Measurements from ENCODE around the gene UXT. TPM values are rescaled to one million over a fixed set of nuclear protein-coding genes. Genes with fewer than 3 reads are reported as not detected.

UXT gene
- total and polyA plus RNA-seq, 9 of the 15 experiments (the other 6 are each of a cell fraction or from before 2014, with no cell fraction given) = 141 to 300 (median 204) TPM

DNA sequence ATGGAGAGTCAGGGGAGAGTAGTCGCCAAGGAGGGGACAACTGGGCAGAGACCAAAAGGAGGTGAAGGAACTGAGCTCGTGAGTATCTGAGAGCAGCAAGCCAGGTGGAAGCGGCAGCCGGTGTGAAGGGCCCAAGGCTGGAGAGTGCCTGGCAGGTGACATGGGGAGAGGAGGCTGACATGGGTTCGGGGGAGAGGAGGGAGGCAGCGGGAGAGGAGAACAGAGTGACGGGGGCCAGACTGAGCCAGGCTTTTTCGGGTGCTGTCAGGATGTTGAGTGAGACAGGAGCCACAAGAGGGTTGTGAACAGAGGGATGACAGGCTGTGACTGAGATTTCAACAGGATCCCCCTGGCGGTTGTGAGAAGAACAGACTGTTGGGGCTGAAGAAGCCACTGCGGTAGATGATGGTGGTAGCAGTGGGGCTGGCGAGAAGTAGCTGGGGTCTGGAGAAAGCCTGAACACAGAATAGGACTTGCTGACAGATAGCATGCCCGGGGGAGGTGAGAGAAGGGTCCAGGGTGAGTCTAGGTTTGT, 14.4 kb downstream of the UXT start:
- no peak overlapping the region for H2AFZ ChIP-seq (ENCODE audit: low read depth, low read length)
- H3K79me2 ChIP-seq (ENCODE audit: control insufficient read depth, insufficient read depth, low read length) = peaks cover 54% of the 10 kb centered on the region
- no TSS peak for BruUV-seq (replicated peaks)
- H4K20me1 ChIP-seq (replicated peaks; ENCODE audit: control insufficient read depth, insufficient read depth, low read length) = no peaks in the 10 kb centered on the region
- in situ Hi-C loops (cut with MboI) = no loop called here
- H3K9ac ChIP-seq (ENCODE audit: insufficient read depth in 1 of 2, low read depth in 2 of 2, low read length in 2 of 2) = no peak overlapping the region
- H3K9me3 ChIP-seq (replicated peaks; ENCODE audit: control insufficient read depth, insufficient read depth, low read depth, low read length) = no peaks in the 10 kb centered on the region
- 78% methylated on average over 9 of the region's 12 CpGs for WGBS (ENCODE audit: insufficient coverage, low coverage, missing lambda C conversion rate)
- H3K27me3 ChIP-seq (ENCODE audit: control insufficient read depth in 2 of 2, insufficient read depth in 2 of 2, low read length in 2 of 2) = no peaks in the 10 kb centered on the region
- ChIA-PET POLR2A (interaction anchor here (0.7 to 1.2 kb wide), 3 partner anchors 26 to 407 kb away, joined by 3 read pairs; no protein-coding TSS in a partner anchor), CTCF (ENCODE audit: low intra/inter-chr PET ratio) (no interaction called here)
- no peak overlapping the region for H3K4me3 ChIP-seq
- H3K4me2 ChIP-seq (ENCODE audit: insufficient read depth, low read length) = no peak overlapping the region
- no peak for TF ChIP-seq CCNT2 (IDR thresholded peaks at IDR 0.05; ENCODE audit: borderline replicate concordance, extremely low read depth, insufficient read length, low read depth, low read length)
- no peak for TF ChIP-seq CXXC5 (CRISPR knock-in tag; IDR thresholded peaks at IDR 0.05)
- TF ChIP-seq RBFOX2 (IDR thresholded peaks at IDR 0.05; ENCODE audit: low read depth, low read length) = peak; percentile 21; the same call in 1 of the 2 replicates
- no peak for TF ChIP-seq ZNF24 (IDR thresholded peaks at IDR 0.05)
- TF ChIP-seq KLF6 (CRISPR knock-in tag; IDR thresholded peaks at IDR 0.05; ENCODE audit: borderline replicate concordance) = no peak
- TF ChIP-seq RAD21 (CRISPR knock-in tag; conservative IDR thresholded peaks at IDR 0.05 in 1 of 2, IDR thresholded peaks at IDR 0.05 in 1 of 2) = peak in 1 of 2 experiments; percentile 12; a peak in 1 of 4 replicates
- TF ChIP-seq, protein P1, sequence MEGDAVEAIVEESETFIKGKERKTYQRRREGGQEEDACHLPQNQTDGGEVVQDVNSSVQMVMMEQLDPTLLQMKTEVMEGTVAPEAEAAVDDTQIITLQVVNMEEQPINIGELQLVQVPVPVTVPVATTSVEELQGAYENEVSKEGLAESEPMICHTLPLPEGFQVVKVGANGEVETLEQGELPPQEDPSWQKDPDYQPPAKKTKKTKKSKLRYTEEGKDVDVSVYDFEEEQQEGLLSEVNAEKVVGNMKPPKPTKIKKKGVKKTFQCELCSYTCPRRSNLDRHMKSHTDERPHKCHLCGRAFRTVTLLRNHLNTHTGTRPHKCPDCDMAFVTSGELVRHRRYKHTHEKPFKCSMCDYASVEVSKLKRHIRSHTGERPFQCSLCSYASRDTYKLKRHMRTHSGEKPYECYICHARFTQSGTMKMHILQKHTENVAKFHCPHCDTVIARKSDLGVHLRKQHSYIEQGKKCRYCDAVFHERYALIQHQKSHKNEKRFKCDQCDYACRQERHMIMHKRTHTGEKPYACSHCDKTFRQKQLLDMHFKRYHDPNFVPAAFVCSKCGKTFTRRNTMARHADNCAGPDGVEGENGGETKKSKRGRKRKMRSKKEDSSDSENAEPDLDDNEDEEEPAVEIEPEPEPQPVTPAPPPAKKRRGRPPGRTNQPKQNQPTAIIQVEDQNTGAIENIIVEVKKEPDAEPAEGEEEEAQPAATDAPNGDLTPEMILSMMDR (IDR thresholded peaks at IDR 0.05 in 2 of 3, conservative IDR thresholded peaks at IDR 0.05 in 1 of 3; ENCODE audit: insufficient read depth in 2 of 3, low read depth in 1 of 3, low read length in 3 of 3) = peak; percentile 38 to 44 (median 43)
- no peak for TF ChIP-seq USF2 (CRISPR knock-in tag; IDR thresholded peaks at IDR 0.05)
- no peak for FAIRE-seq
- peak in 2 of 4 experiments; percentile 33 to 39 for DNase-seq (ENCODE audit: extremely low read depth in 1 of 4, low spot score in 3 of 4)
- H3K9me1 ChIP-seq (ENCODE audit: control insufficient read depth, insufficient read depth, low read length) = peaks cover 5% of the 10 kb centered on the region
- ATAC-seq = peak; percentile 75
- peaks cover 9 to 21% of the 10 kb centered on the region in 2 experiments; a peak in 4 of 5 replicates for H3K4me1 ChIP-seq (replicated peaks in 1 of 2; ENCODE audit: control insufficient read depth in 2 of 2, insufficient read depth in 2 of 2, low read length in 2 of 2)
- no peak overlapping the region for H3K27ac ChIP-seq (ENCODE audit: extremely low read depth, low read depth, low read length)
- H3K36me3 ChIP-seq (ENCODE audit: control insufficient read depth, insufficient read depth, low read length) = peaks cover 82% of the 10 kb centered on the region
- intact Hi-C loops (cut with micrococcal nuclease) = loop anchor here (5.0 kb wide), 1 partner anchor 82 kb away; the partner anchor contains the start of gene ARAF
